Esophagus squamous epithelium (tissue), 5 donors: ENCODE measurements around the gene SLC25A48. TPM values are rescaled to one million over a fixed set of nuclear protein-coding genes. Genes with fewer than 3 reads are reported as not detected.

Experiments used
- DNase-seq: peaks from one replicate; lab custom pipeline; 2025; lab: John Stamatoyannopoulos, UW
- H3K27ac ChIP-seq, 4 donors: fragments of 200-600 bp; sonication (generic); one replicate each; pipeline ENCODE4 v1.5.1; 2016 to 2019; ENCODE audit warnings: mild to moderate bottlenecking in 1 of 4
- H3K27me3 ChIP-seq, 4 donors: fragments of 200-600 bp; sonication (generic); 1 replicate in 3 of 4; 2 replicates in 1 of 4; pipeline versions ENCODE4 v1.5.1 to v1.6.0; 2017 to 2021; ENCODE audit warnings: antibody characterized with exemption in 1 of 4
- H3K36me3 ChIP-seq, 3 donors: fragments of 200-600 bp; sonication (generic); one replicate each; pipeline ENCODE4 v1.5.1; 2016 to 2019
- H3K4me1 ChIP-seq, 3 donors: fragments of 200-600 bp; sonication (generic); one replicate each; pipeline ENCODE4 v1.5.1; 2017 to 2019
- H3K4me3 ChIP-seq, 4 donors: fragments of 200-600 bp; sonication (generic); 1 replicate in 3 of 4; 2 replicates in 1 of 4; pipeline ENCODE4 v1.5.1; 2016 to 2019; ENCODE audit warnings: mild to moderate bottlenecking in 2 of 4, moderate library complexity in 1 of 4
- H3K9me3 ChIP-seq, 3 donors: fragments of 200-600 bp; sonication (generic); one replicate each; pipeline ENCODE4 v1.5.1; 2016 to 2019
- POLR2A ChIP-seq, 4 donors: fragments of 450-650 bp; IDR thresholded peaks; one replicate each; pipeline ENCODE4 v1.6.1; 2017; ENCODE audit warnings: antibody characterized with exemption in 4 of 4, mild to moderate bottlenecking in 4 of 4, moderate library complexity in 3 of 4
- WGBS, 2 donors: methylation state at CpG; one replicate each; pipeline ENCODE4 v1.1.5; 2018; 5-methylcytosine and 5-hydroxymethylcytosine counted together
- intact Hi-C: fragments of 100-400 bp; cut with DNase I; formaldehyde crosslinking; loops from one replicate; pipeline ENCODE4 v1.15.0; 2022
- total RNA-seq, 4 donors: library from RNA; depleted of rRNA; stranded (reverse); fragments of >200 nt; gene quantifications; one replicate each; pipeline ENCODE4 v1.1.0, GENCODE V29; 2016
- TF ChIP-seq, protein P1 (sequence below), 6 experiments: fragments of 450-650 bp in 4 of 6; fragments of 200-600 bp in 2 of 6; sonication (generic) in 2 of 6; IDR thresholded peaks; one replicate each; pipeline ENCODE4 v1.5.1; 2016 to 2019; ENCODE audit warnings: antibody characterized with exemption in 6 of 6, mild to moderate bottlenecking in 4 of 6, moderate library complexity in 4 of 6
- donor health status: DM: yes; HTN: yes; CAD: no.

SLC25A48 gene
- total RNA-seq, 4 donors from 2014 or later, result 0.19 to 1.3 (median 0.48) TPM

DNA sequence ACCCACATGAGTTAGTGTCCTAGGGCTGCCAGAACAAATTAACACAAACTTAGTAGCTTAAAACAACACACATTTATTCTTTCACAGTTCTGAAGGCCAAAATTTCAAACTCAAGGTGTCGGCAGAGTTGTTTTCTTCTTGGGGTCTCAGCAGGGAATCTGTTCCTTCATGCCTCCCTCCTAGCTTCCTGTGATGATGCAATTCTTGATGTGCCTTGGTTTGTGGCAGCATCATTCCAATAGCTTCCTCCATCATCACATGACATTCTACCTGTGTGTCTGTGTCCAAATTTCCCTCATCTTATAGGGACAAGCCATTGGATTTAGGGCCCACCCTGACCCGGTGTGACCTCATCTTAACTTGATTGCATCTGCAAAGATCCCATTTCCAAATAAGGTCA is 12.2 kb upstream of the SLC25A48 start:
- Histone ChIP-seq H3K27me3 (peaks cover 0 to 10% (median 0%) of the 10 kb centered on the region in 4 donors), H3K36me3 (no peaks in the 10 kb centered on the region), H3K4me1 (peaks cover 0 to 19% (median 6%) of the 10 kb centered on the region in 3 donors), H3K27ac (no peak overlapping the region), H3K4me3 (no peak overlapping the region), H3K9me3 (no peaks in the 10 kb centered on the region)
- intact Hi-C loops, result loop anchor here (10.0 kb wide), 1 partner anchor 87 kb away; no protein-coding TSS in a partner anchor
- 39 to 57% methylated on average over 2 of the region's 2 CpGs for WGBS, 2 donors
- TF ChIP-seq, protein P1, sequence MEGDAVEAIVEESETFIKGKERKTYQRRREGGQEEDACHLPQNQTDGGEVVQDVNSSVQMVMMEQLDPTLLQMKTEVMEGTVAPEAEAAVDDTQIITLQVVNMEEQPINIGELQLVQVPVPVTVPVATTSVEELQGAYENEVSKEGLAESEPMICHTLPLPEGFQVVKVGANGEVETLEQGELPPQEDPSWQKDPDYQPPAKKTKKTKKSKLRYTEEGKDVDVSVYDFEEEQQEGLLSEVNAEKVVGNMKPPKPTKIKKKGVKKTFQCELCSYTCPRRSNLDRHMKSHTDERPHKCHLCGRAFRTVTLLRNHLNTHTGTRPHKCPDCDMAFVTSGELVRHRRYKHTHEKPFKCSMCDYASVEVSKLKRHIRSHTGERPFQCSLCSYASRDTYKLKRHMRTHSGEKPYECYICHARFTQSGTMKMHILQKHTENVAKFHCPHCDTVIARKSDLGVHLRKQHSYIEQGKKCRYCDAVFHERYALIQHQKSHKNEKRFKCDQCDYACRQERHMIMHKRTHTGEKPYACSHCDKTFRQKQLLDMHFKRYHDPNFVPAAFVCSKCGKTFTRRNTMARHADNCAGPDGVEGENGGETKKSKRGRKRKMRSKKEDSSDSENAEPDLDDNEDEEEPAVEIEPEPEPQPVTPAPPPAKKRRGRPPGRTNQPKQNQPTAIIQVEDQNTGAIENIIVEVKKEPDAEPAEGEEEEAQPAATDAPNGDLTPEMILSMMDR (IDR thresholded peaks at IDR 0.05), result no peak
- no peak for TF ChIP-seq POLR2A (IDR thresholded peaks at IDR 0.05)
- no peak for DNase-seq

DNA sequence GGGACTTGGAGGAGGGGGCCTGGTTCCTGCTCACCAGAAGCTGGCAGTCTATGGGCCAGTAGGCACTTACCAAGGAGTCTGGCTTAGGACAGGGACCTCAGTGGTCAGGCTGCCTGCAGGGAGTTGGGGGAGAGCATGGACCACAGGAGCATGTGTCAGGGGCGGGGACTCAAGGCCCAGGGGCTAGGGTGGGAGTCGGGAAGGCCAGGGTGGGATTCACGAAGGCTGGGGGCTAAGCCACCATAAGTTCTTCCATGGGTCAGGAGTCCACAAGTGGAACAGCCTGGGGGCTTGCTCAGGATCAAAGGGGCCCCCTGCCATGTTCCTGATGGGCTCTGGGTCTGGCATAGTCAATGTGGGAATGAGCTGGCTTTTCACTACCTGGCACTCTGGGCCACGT is 11.5 kb upstream of the SLC25A48 start:
- no peak for DNase-seq
- WGBS, 2 donors, result 76 to 86% methylated on average over 2 to 3 of the region's 4 CpGs
- peaks cover 0 to 18% (median 6%) of the 10 kb centered on the region in 3 donors for H3K4me1 ChIP-seq
- no peak for TF ChIP-seq POLR2A (IDR thresholded peaks at IDR 0.05)
- TF ChIP-seq, protein P1 (IDR thresholded peaks at IDR 0.05), result no peak
- H3K27ac ChIP-seq, result no peak overlapping the region
- H3K4me3 ChIP-seq, result no peak overlapping the region
- H3K36me3 ChIP-seq, result no peaks in the 10 kb centered on the region
- intact Hi-C loops, result loop anchor here (10.0 kb wide), 1 partner anchor 88 kb away; no protein-coding TSS in a partner anchor
- no peaks in the 10 kb centered on the region for H3K9me3 ChIP-seq
- peaks cover 0 to 10% (median 0%) of the 10 kb centered on the region in 4 donors for H3K27me3 ChIP-seq

DNA sequence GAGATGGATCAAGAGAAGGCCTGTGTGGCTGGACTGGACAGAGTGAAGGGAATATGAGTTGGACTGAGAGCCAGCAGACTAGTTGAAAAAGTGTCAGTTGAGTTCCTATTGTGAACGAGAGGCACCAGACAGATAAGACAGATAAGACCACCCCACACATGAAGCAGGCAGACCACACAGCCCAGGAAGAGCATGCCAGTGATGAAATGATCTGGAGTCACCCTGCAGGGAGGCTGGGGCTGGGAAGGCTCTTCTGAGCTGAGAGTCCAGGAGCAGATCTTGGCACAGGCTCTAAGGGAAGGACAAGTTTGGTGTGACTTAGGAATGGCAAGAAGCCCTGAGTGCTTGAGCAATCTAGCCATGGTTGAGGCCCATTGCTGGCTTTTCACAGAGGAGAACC is 10.6 kb upstream of the SLC25A48 start:
- Histone ChIP-seq H3K4me3 (no peak overlapping the region), H3K27ac (no peak overlapping the region), H3K9me3 (no peaks in the 10 kb centered on the region), H3K4me1 (peaks cover 0 to 14% (median 6%) of the 10 kb centered on the region in 3 donors), H3K36me3 (no peaks in the 10 kb centered on the region), H3K27me3 (peaks cover 0 to 15% (median 0%) of the 10 kb centered on the region in 4 donors)
- no peak for TF ChIP-seq POLR2A (IDR thresholded peaks at IDR 0.05)
- TF ChIP-seq, protein P1 (IDR thresholded peaks at IDR 0.05), result no peak
- intact Hi-C loops, result loop anchor here (10.0 kb wide), 1 partner anchor 89 kb away; no protein-coding TSS in a partner anchor
- no peak for DNase-seq
- WGBS, 2 donors, result 13 to 50% methylated on average over 1 of the region's 1 CpG

DNA sequence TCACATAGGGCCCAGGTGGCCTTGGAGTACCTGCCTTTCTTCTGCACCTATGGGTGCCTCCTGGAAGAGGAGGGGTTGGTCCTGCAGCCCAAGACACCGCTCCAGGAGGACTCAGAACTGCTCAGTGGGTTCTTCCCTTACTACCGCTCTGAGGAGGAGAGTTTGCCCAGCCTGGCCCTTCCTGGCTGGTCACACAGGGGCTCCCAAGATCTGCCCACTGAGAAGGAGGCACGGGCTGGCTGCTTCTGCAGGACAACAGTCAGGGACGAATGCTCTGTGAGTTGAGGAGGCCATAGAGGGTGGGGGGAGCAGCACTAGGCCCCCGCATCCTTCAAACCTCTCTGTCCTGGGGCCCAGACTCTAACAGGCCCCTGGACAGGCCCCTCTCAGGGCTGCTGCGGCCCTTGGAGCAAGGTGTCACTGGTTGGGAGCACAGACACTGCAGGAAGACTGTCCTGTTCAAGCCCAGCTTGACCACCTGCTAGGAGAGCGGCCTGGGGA is 9.9 kb upstream of the SLC25A48 start:
- DNase-seq, result no peak
- peaks cover 0 to 22% (median 0%) of the 10 kb centered on the region in 4 donors for H3K27me3 ChIP-seq
- 33 to 100% methylated on average over 1 of the region's 7 CpGs for WGBS, 2 donors
- no peak overlapping the region for H3K4me3 ChIP-seq
- no peaks in the 10 kb centered on the region for H3K36me3 ChIP-seq
- H3K9me3 ChIP-seq, result no peaks in the 10 kb centered on the region
- no peak overlapping the region for H3K27ac ChIP-seq
- peaks cover 0 to 14% (median 6%) of the 10 kb centered on the region in 3 donors for H3K4me1 ChIP-seq
- no peak for TF ChIP-seq POLR2A (IDR thresholded peaks at IDR 0.05)
- TF ChIP-seq, protein P1 (IDR thresholded peaks at IDR 0.05), result no peak
- intact Hi-C loops, result loop anchor here (5.0 to 10.0 kb wide), 2 partner anchors 90 to 357 kb away; no protein-coding TSS in a partner anchor
